ENCODE results near the gene TNIP2.

The TNIP2 gene

GRCh38 chr4:2715426-2715825, 40.7 kb downstream of the TNIP2 start:
- DNase-seq (ENCODE audit: low spot score), result no peak

- DNase-seq (ENCODE audit: low spot score), result no peak
These were observed 41.2 kb downstream of the TNIP2 start for GRCh38 chr4:2714918-2715317.

GRCh38 chr4:2714061-2714770, 41.9 kb downstream of the TNIP2 start:
- DNase-seq (ENCODE audit: low spot score), result peak; percentile 53

GRCh38 chr4:2713337-2713736, 42.8 kb downstream of the TNIP2 start:
- DNase-seq (ENCODE audit: low spot score), result no peak

GRCh38 chr4:2712261-2712842, 43.8 kb downstream of the TNIP2 start:
- DNase-seq (ENCODE audit: low spot score), result no peak

- no peak for DNase-seq (ENCODE audit: low spot score)
These were observed 53.4 kb downstream of the TNIP2 start for GRCh38 chr4:2702770-2703169.

GRCh38 chr4:2702361-2702760, 53.8 kb downstream of the TNIP2 start:
- DNase-seq (ENCODE audit: low spot score), result no peak

- DNase-seq (ENCODE audit: low spot score), result no peak
These were observed 56.1 kb downstream of the TNIP2 start for GRCh38 chr4:2700031-2700430.

- DNase-seq (ENCODE audit: low spot score), result no peak
These were observed 56.6 kb downstream of the TNIP2 start for GRCh38 chr4:2699534-2699933.

GRCh38 chr4:2698951-2699505, 57.1 kb downstream of the TNIP2 start:
- DNase-seq (ENCODE audit: low spot score), result no peak

GRCh38 chr4:2698504-2698903, 57.6 kb downstream of the TNIP2 start:
- DNase-seq (ENCODE audit: low spot score), result no peak

GRCh38 chr4:2697995-2698414, 58.1 kb downstream of the TNIP2 start:
- DNase-seq (ENCODE audit: low spot score), result no peak

GRCh38 chr4:2696423-2696822, 59.7 kb downstream of the TNIP2 start:
- DNase-seq (ENCODE audit: low spot score), result no peak

GRCh38 chr4:2695346-2696060, 60.6 kb downstream of the TNIP2 start:
- no peak for DNase-seq (ENCODE audit: low spot score)

- no peak for DNase-seq (ENCODE audit: low spot score)
These were observed 61.4 kb downstream of the TNIP2 start for GRCh38 chr4:2694691-2695090.

- no peak for DNase-seq (ENCODE audit: low spot score)
These were observed 64.1 kb downstream of the TNIP2 start for GRCh38 chr4:2691952-2692435.
